GM12801 (cell line): ENCODE data around the gene HMGCL.

Experiments used
- TF ChIP-seq, protein P1 (sequence below): IDR thresholded peaks from one replicate; pipeline ENCODE4 v1.5.1; 2011; ENCODE audit warnings: control low read depth; ENCODE audit not compliant: insufficient read length; ENCODE audit errors: extremely low read depth

Gene HMGCL

DNA sequence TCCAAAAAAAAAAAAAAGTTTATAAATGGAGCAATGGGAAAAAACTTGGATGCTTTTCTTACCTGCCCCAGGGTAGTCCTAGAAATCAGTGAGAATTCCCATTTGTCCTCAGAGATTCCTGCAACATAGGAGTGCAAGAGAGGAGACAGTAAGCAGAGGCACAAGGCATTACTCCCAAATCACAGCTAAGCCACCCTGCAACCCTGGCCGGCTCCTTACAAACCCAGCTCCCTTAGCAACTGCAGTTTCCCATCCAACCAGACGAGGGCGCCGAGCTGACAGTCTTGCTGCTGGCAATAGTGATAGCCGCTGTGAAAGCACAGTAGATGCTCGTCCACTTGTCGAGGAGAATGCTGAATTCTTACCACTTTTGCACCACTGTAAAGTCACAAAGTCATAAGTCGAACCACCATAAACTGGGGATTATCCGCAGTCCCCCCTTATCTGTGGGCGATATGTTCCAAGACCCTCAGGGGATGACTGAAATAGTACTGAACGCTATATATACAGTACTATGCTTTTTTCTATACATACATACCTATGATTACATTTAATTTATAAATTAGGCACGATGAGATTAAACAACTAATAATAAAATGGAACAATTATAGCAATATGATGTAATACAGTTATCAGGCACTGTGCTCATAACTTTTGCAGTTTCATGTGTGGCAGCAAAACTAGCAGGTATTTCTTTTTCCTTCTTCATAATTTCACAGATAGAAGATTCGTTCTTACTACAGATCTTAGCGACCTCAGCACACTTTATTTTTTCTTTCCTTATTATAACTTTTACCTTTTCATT, 53.0 kb downstream of the HMGCL start:
- TF ChIP-seq, protein P1, sequence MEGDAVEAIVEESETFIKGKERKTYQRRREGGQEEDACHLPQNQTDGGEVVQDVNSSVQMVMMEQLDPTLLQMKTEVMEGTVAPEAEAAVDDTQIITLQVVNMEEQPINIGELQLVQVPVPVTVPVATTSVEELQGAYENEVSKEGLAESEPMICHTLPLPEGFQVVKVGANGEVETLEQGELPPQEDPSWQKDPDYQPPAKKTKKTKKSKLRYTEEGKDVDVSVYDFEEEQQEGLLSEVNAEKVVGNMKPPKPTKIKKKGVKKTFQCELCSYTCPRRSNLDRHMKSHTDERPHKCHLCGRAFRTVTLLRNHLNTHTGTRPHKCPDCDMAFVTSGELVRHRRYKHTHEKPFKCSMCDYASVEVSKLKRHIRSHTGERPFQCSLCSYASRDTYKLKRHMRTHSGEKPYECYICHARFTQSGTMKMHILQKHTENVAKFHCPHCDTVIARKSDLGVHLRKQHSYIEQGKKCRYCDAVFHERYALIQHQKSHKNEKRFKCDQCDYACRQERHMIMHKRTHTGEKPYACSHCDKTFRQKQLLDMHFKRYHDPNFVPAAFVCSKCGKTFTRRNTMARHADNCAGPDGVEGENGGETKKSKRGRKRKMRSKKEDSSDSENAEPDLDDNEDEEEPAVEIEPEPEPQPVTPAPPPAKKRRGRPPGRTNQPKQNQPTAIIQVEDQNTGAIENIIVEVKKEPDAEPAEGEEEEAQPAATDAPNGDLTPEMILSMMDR, result peak; percentile 49

DNA sequence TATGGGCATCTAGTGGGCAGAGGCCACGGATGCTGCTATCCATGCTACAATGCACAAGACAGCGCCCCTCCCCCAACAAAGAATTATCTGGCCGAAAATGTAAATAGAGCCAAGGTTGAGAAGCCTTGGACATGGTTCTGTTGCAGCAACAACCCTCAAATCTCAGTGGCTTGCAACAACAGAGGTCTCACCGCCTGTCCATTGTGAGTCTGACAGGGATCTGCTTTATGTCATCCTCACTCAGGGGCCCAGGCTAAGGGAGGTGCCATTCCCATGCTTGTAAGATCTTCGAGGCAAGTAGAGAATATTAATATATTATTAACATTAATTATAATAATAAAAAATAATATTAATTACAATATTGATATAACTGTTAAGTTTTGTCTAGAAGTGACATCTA, 56.5 kb downstream of the HMGCL start:
- TF ChIP-seq, protein P1, result no peak

DNA sequence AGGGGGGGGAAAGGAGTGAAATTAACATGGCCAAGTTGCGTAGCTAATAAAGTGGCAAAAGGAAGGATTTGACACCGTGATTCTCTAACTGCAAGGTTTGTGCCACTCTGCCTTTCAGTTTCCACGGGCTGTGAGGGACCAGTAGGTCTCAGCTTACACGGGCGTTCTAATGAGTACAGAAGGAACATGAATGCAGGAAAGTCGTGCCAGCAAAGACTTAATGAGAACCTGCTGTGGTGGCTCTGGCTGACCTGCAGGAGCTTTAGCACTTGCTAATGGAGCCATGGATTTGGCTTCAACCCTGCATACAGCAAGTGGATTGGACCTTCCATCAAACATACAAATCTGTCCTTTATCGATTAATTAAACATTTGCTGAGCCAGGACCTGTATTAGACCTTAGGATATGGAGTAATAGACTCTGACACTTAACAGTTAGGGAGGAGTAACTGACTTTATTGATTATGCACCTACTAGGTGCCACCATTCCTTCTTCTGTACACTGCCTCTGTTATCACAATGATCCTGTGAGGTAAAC, 62.1 kb downstream of the HMGCL start:
- TF ChIP-seq, protein P1, result no peak

DNA sequence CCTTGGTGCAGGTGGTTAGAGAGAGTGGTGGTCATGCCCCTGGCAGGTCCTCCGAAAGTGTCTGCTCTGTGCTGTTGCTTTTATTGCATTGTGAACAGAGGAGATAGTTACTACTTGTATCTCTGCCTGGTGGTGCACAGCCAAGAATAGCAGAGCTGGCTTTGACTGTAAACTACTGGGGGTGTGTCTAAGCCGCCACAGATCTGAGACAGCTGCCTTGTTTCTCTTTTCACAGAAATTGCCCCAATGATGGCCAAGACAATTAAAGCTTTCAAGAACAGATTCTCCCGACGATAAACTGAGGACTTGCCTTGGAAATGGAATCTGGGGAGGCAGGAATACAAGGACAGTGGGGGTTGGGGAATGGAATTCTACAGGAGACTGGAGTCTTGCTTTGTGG, 66.0 kb downstream of the HMGCL start:
- TF ChIP-seq, protein P1, result no peak

DNA sequence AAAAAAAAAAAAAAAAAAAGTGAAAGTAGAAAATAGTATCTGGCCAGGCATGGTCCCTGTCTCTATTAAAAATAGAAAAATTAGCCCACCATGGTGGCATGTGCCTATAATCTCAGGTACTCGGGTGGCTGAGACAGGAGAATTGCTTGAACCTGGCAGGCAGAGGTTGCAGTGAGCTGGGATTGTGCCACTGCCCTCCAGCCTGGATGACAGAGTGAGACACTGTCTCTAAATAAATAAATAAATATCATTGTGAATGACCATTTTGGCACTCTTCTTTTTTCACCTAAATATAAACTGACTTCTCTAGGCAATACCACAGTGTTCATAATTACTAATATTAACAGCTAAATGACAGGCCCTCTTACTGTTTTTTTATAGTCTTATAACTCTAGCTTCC, 67.4 kb downstream of the HMGCL start:
- TF ChIP-seq, protein P1, result no peak

DNA sequence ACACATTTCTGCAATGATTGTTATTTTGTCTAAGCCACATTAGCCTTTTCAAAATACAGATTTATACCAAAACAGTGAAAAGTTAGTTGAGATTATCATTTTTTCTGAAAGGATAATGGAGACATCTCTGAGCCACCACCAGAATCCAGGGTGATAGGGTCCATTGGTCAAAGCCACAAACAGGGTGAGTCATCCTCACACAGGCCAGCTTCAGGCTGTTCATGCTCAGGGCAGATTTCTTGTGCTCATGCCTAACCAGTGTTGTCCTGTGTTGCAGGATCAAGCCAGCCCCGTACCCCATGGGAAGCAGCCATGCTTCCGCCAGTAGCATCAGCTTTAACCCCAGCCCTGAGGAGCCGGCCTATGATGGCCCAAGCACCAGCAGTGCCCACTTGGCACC, 68.6 kb downstream of the HMGCL start:
- TF ChIP-seq, protein P1, result no peak

DNA sequence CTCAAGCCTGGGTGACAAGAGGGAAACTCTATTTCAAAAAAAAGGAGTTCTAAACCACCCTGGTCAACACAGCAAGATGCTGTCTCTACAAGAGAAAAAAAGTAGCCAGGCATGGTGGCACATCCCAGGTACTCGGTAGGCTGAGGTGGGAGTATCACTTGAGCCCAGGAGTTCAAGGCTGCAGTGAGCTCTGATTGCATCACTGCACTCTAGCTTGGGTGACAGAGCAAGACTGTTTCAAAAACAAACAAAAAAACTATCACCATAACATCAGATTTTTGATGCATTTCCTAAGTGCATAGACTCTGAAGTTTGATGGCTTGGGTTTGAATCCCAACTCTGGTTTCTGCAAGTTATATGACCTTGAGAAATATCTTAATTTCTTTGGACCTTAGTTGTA, 72.3 kb downstream of the HMGCL start:
- TF ChIP-seq, protein P1, result no peak
